ENCODE measurements around the gene KCTD5. TPM values are rescaled to one million over a fixed set of nuclear protein-coding genes. Genes with fewer than 3 reads are reported as not detected.
A peak's percentile ranks its signal among the peaks of the same experiment; 100 is the strongest.
"Not testable (repeated sequence)": the region's sequence is repeated elsewhere in the genome, so short reads cannot be mapped to it uniquely, and the experiment has no call there.

Gene KCTD5
- total RNA-seq, 5 donors from 2014 or later (not counting 1 experiment from before 2014, with no cell fraction given): 19.5 to 29.1 (median 26.3) TPM

GRCh38 chr16:2678206-2678965, 3.9 kb upstream of the KCTD5 start:
- ATAC-seq (replicated peaks in 1 of 4); H3K36me3 ChIP-seq (ENCODE audit: control insufficient read depth in 2 of 2, extremely low read depth in 1 of 2, insufficient read depth in 1 of 2, low read length in 1 of 2); H3K9me3 Mint-ChIP-seq; H3K9me3 ChIP-seq; H3K4me3 ChIP-seq (ENCODE audit: control insufficient read depth in 1 of 2, extremely low read depth in 1 of 2, low read length in 1 of 2); H3K27ac Mint-ChIP-seq; H3K27me3 Mint-ChIP-seq; POLR2A ChIA-PET; H3K36me3 Mint-ChIP-seq; DNase-seq; H3K27me3 ChIP-seq (replicated peaks in 1 of 2; ENCODE audit: control insufficient read depth in 2 of 2, extremely low read depth in 1 of 2, insufficient read depth in 2 of 2, low read length in 1 of 2); CTCF ChIA-PET; H3K27ac ChIP-seq (ENCODE audit: low read length); H3K4me3 Mint-ChIP-seq: not testable (repeated sequence)
- peaks cover 5 to 18% (median 15%) of the 10 kb centered on the region in 3 donors for H3K4me1 Mint-ChIP-seq
- WGBS (ENCODE audit: insufficient coverage): 100% methylated on average over 2 of the region's 23 CpGs
- peaks cover 2 to 25% of the 10 kb centered on the region in 2 experiments for H3K4me1 ChIP-seq (ENCODE audit: control insufficient read depth in 1 of 2, extremely low read depth in 1 of 2, insufficient read depth in 2 of 2, low read length in 2 of 2)

GRCh38 chr16:2679902-2680301, 2.4 kb upstream of the KCTD5 start:
- H3K36me3 Mint-ChIP-seq; POLR2A ChIA-PET; H3K27me3 Mint-ChIP-seq; ATAC-seq (replicated peaks in 1 of 4); H3K9me3 ChIP-seq; CTCF ChIA-PET; H3K9me3 Mint-ChIP-seq; H3K27ac Mint-ChIP-seq; DNase-seq; H3K27me3 ChIP-seq (replicated peaks in 1 of 2; ENCODE audit: control insufficient read depth in 2 of 2, extremely low read depth in 1 of 2, insufficient read depth in 2 of 2, low read length in 1 of 2); H3K4me3 ChIP-seq (ENCODE audit: control insufficient read depth in 1 of 2, extremely low read depth in 1 of 2, low read length in 1 of 2); H3K4me3 Mint-ChIP-seq; H3K27ac ChIP-seq (ENCODE audit: low read length); H3K36me3 ChIP-seq (ENCODE audit: control insufficient read depth in 2 of 2, extremely low read depth in 1 of 2, insufficient read depth in 1 of 2, low read length in 1 of 2): not testable (repeated sequence)
- H3K4me1 ChIP-seq (ENCODE audit: control insufficient read depth in 1 of 2, extremely low read depth in 1 of 2, insufficient read depth in 2 of 2, low read length in 2 of 2): peaks cover 2 to 25% of the 10 kb centered on the region in 2 experiments
- peaks cover 9 to 22% (median 18%) of the 10 kb centered on the region in 3 donors for H3K4me1 Mint-ChIP-seq
- WGBS (ENCODE audit: insufficient coverage): no CpG with 5 or more reads among the region's 4 CpGs

- CTCF ChIA-PET; ATAC-seq (replicated peaks in 1 of 4); H3K27ac Mint-ChIP-seq: not testable (repeated sequence)
Observed at GRCh38 chr16:2680360-2680759, 2.0 kb upstream of the KCTD5 start.

GRCh38 chr16:2683041-2683440, 718 bp downstream of the KCTD5 start:
- H3K27ac Mint-ChIP-seq: peak overlapping the region; percentile 27 to 92
- H3K36me3 Mint-ChIP-seq; CTCF ChIA-PET; H3K27me3 ChIP-seq (replicated peaks in 1 of 2; ENCODE audit: control insufficient read depth in 2 of 2, extremely low read depth in 1 of 2, insufficient read depth in 2 of 2, low read length in 1 of 2); DNase-seq; H3K36me3 ChIP-seq (ENCODE audit: control insufficient read depth in 2 of 2, extremely low read depth in 1 of 2, insufficient read depth in 1 of 2, low read length in 1 of 2); ATAC-seq (replicated peaks in 1 of 4); H3K27me3 Mint-ChIP-seq; POLR2A ChIA-PET; H3K9me3 ChIP-seq; H3K9me3 Mint-ChIP-seq: not testable (repeated sequence)
- H3K4me1 ChIP-seq (ENCODE audit: control insufficient read depth in 1 of 2, extremely low read depth in 1 of 2, insufficient read depth in 2 of 2, low read length in 2 of 2): peaks cover 5 to 43% of the 10 kb centered on the region in 2 experiments
- H3K4me3 Mint-ChIP-seq: peak overlapping the region; percentile 92 to 97 (median 94)
- no CpG with 5 or more reads among the region's 13 CpGs for WGBS (ENCODE audit: insufficient coverage)
- peaks cover 21 to 40% (median 34%) of the 10 kb centered on the region in 3 donors for H3K4me1 Mint-ChIP-seq
- H3K4me3 ChIP-seq (ENCODE audit: control insufficient read depth in 1 of 2, extremely low read depth in 1 of 2, low read length in 1 of 2): peak overlapping the region; percentile 94 to 95
- H3K27ac ChIP-seq (ENCODE audit: low read length): peak overlapping the region; percentile 63

More at GRCh38 chr16:2680360-2680759, 2.0 kb upstream of the KCTD5 start:
- POLR2A ChIA-PET; H3K4me3 ChIP-seq (ENCODE audit: control insufficient read depth in 1 of 2, extremely low read depth in 1 of 2, low read length in 1 of 2); H3K27me3 ChIP-seq (replicated peaks in 1 of 2; ENCODE audit: control insufficient read depth in 2 of 2, extremely low read depth in 1 of 2, insufficient read depth in 2 of 2, low read length in 1 of 2); H3K9me3 Mint-ChIP-seq; DNase-seq; H3K27ac ChIP-seq (ENCODE audit: low read length); H3K27me3 Mint-ChIP-seq; H3K9me3 ChIP-seq; H3K36me3 Mint-ChIP-seq; H3K36me3 ChIP-seq (ENCODE audit: control insufficient read depth in 2 of 2, extremely low read depth in 1 of 2, insufficient read depth in 1 of 2, low read length in 1 of 2): not testable (repeated sequence)
- Mint-ChIP-seq H3K4me1 (peaks cover 9 to 23% (median 18%) of the 10 kb centered on the region in 3 donors), H3K4me3 (peak overlapping the region in 1 of 3 donors; percentile 21)
- H3K4me1 ChIP-seq (ENCODE audit: control insufficient read depth in 1 of 2, extremely low read depth in 1 of 2, insufficient read depth in 2 of 2, low read length in 2 of 2): peaks cover 2 to 25% of the 10 kb centered on the region in 2 experiments
- WGBS (ENCODE audit: insufficient coverage): no CpG with 5 or more reads among the region's 8 CpGs

- H3K36me3 Mint-ChIP-seq; H3K27me3 Mint-ChIP-seq; H3K4me3 Mint-ChIP-seq; H3K9me3 ChIP-seq; CTCF ChIA-PET; ATAC-seq (replicated peaks in 1 of 4); H3K9me3 Mint-ChIP-seq; H3K27ac Mint-ChIP-seq; H3K27me3 ChIP-seq (replicated peaks in 1 of 2; ENCODE audit: control insufficient read depth in 2 of 2, extremely low read depth in 1 of 2, insufficient read depth in 2 of 2, low read length in 1 of 2); H3K4me3 ChIP-seq (ENCODE audit: control insufficient read depth in 1 of 2, extremely low read depth in 1 of 2, low read length in 1 of 2); DNase-seq; H3K27ac ChIP-seq (ENCODE audit: low read length): not testable (repeated sequence)
- peaks cover 0 to 12% of the 10 kb centered on the region in 2 donors for H3K36me3 ChIP-seq (ENCODE audit: control insufficient read depth in 2 of 2, extremely low read depth in 1 of 2, insufficient read depth in 1 of 2, low read length in 1 of 2)
- POLR2A ChIA-PET: interaction anchor here in 1 of 2 donors (0.6 kb wide), 1 partner anchor 531 kb away, joined by 4 read pairs; the partner anchor contains the start of gene TRAF7
- WGBS (ENCODE audit: insufficient coverage): no CpG with 5 or more reads among the region's 9 CpGs
- peaks cover 5 to 47% of the 10 kb centered on the region in 2 experiments for H3K4me1 ChIP-seq (ENCODE audit: control insufficient read depth in 1 of 2, extremely low read depth in 1 of 2, insufficient read depth in 2 of 2, low read length in 2 of 2)
- H3K4me1 Mint-ChIP-seq: peaks cover 27 to 42% (median 34%) of the 10 kb centered on the region in 3 donors
Observed at GRCh38 chr16:2686075-2686474, 3.8 kb downstream of the KCTD5 start.

- Mint-ChIP-seq H3K27ac (peak overlapping the region; percentile 83 to 93), H3K9me3 (no peaks in the 10 kb centered on the region), H3K4me3 (peak overlapping the region; percentile 17 to 69 (median 34)), H3K27me3 (no peaks in the 10 kb centered on the region), H3K4me1 (peaks cover 25 to 37% (median 30%) of the 10 kb centered on the region in 3 donors), H3K36me3 (peaks cover 3% of the 10 kb centered on the region)
- Histone ChIP-seq H3K4me1 (ENCODE audit: control insufficient read depth in 1 of 2, extremely low read depth in 1 of 2, insufficient read depth in 2 of 2, low read length in 2 of 2) (peaks cover 5 to 40% of the 10 kb centered on the region in 2 experiments), H3K27ac (ENCODE audit: low read length) (peak overlapping the region; percentile 64), H3K36me3 (ENCODE audit: control insufficient read depth in 2 of 2, extremely low read depth in 1 of 2, insufficient read depth in 1 of 2, low read length in 1 of 2) (peaks cover 8 to 18% of the 10 kb centered on the region in 2 donors), H3K27me3 (replicated peaks in 1 of 2; ENCODE audit: control insufficient read depth in 2 of 2, extremely low read depth in 1 of 2, insufficient read depth in 2 of 2, low read length in 1 of 2) (no peaks in the 10 kb centered on the region), H3K4me3 (ENCODE audit: control insufficient read depth in 1 of 2, extremely low read depth in 1 of 2, low read length in 1 of 2) (peak overlapping the region in 1 of 2 donors; percentile 6), H3K9me3 (no peaks in the 10 kb centered on the region)
- ChIA-PET POLR2A (interaction anchor here in 1 of 2 donors (0.6 kb wide), 1 partner anchor 531 kb away, joined by 4 read pairs; the partner anchor contains the start of gene TRAF7), CTCF (no interaction called here)
- DNase-seq (peak in 8 of 35 experiments; percentile 3 to 50 (median 18)), ATAC-seq (replicated peaks in 1 of 4) (no peak)
- WGBS (ENCODE audit: insufficient coverage): 18% methylated on average over 17 of the region's 20 CpGs
Observed at GRCh38 chr16:2686912-2687507, 4.7 kb downstream of the KCTD5 start.

Data from T-cell (primary cell).